Stomach (tissue), 9 donors: ENCODE measurements around the gene PLGRKT. TPM values are rescaled to one million over a fixed set of nuclear protein-coding genes. Genes with fewer than 3 reads are reported as not detected.
A peak's percentile ranks its signal among the peaks of the same experiment; 100 is the strongest.
"Not testable (repeated sequence)": the region's sequence is repeated elsewhere in the genome, so short reads cannot be mapped to it uniquely, and the experiment has no call there.

ENCODE experiments used
- DNase-seq, 2 donors: peaks; one replicate each; pipeline versions ENCODE4 v3.0.0 to v3.0.0-alpha.2; 2013 to 2019
- H3K27ac ChIP-seq, 5 donors: fragments of 200-600 bp in 4 of 5; sonication (generic) in 4 of 5; one replicate each; pipeline ENCODE4 v1.5.1; 2013 to 2019; ENCODE audit warnings: mild to moderate bottlenecking in 1 of 5, moderate library complexity in 1 of 5
- H3K27me3 ChIP-seq, 3 donors: fragments of 200-600 bp; sonication (generic); one replicate each; pipeline ENCODE4 v1.5.1; 2017 to 2019; ENCODE audit warnings: mixed run types in 1 of 3
- H3K36me3 ChIP-seq, 4 donors: fragments of 200-600 bp; sonication (generic); 1 replicate in 3 of 4; 2 replicates in 1 of 4; pipeline ENCODE4 v1.5.1; 2016 to 2019
- H3K4me1 ChIP-seq, 4 donors: fragments of 200-600 bp; sonication (generic); one replicate each; pipeline ENCODE4 v1.5.1; 2016 to 2019
- H3K4me3 ChIP-seq, 4 donors: fragments of 200-600 bp; sonication (generic) in 3 of 4; one replicate each; pipeline ENCODE4 v1.5.1; 2016 to 2019; ENCODE audit warnings: mild to moderate bottlenecking in 1 of 4
- H3K9me3 ChIP-seq, 4 donors: fragments of 200-600 bp; sonication (generic); one replicate each; pipeline ENCODE4 v1.5.1; 2016 to 2019
- EP300 ChIP-seq: sonication (generic); formaldehyde crosslinking; IDR thresholded peaks from one replicate; pipeline ENCODE4 v1.6.1; 2017; ENCODE audit warnings: antibody characterized with exemption
- POLR2A ChIP-seq, 4 donors: fragments of 450-650 bp; IDR thresholded peaks; one replicate each; pipeline ENCODE4 v1.6.1; 2016; ENCODE audit warnings: antibody characterized with exemption in 4 of 4, control low read depth in 2 of 4, mild to moderate bottlenecking in 1 of 4, moderate library complexity in 1 of 4
- POLR2AphosphoS5 ChIP-seq, 3 donors: sonication (generic); formaldehyde crosslinking; IDR thresholded peaks; one replicate each; pipeline ENCODE4 v1.6.1; 2016; ENCODE audit warnings: antibody characterized with exemption in 3 of 3
- WGBS, 5 donors: extraction: QIAGEN DNeasy Blood & Tissue Kit in 3 of 5; methylation state at CpG; one replicate each; pipeline versions ENCODE4 v1.1.5 to v1.1.7; 2013 to 2018; 5-methylcytosine and 5-hydroxymethylcytosine counted together
- intact Hi-C: fragments of 100-400 bp; cut with DNase I; formaldehyde crosslinking; loops from one replicate; pipeline ENCODE4 v1.15.1; 2023; ENCODE audit warnings: low total_unique reads
- polyA plus RNA-seq, 3 donors: library from polyadenylated mRNA; stranded (reverse); fragments of 200-250 nt; gene quantifications; one replicate each; pipeline ENCODE4 v1.2.3, GENCODE V29; 2013
- total RNA-seq, 5 donors: library from RNA; depleted of rRNA; stranded (reverse); fragments of >200 nt; gene quantifications; one replicate each; pipeline versions ENCODE4 v1.1.0 to v1.2.3, GENCODE V29; 2014 to 2016
- TF ChIP-seq, protein P1 (sequence below), 7 experiments: fragments of 450-650 bp in 4 of 7; fragments of 200-600 bp in 3 of 7; sonication (generic) in 3 of 7; IDR thresholded peaks; one replicate each; pipeline ENCODE4 v1.5.1; 2016 to 2019; ENCODE audit warnings: antibody characterized with exemption in 7 of 7, control low read depth in 2 of 7, mild to moderate bottlenecking in 1 of 7
- donor health status: healthy with polysubstance abuse.
- donor health status: Bipolar disorder and iron deficiency.
- donor health status: healthy.

Gene PLGRKT
- total and polyA plus RNA-seq, 8 donors, result 1.2 to 69.6 (median 15.7) TPM; not detected in 1

GRCh38 chr9:5445886-5446285 lies 8.2 kb upstream of the PLGRKT start:
- Histone ChIP-seq H3K27me3 (no peaks in the 10 kb centered on the region), H3K9me3 (no peaks in the 10 kb centered on the region), H3K27ac (no peak overlapping the region), H3K36me3 (no peaks in the 10 kb centered on the region), H3K4me1 (peaks cover 0 to 18% (median 10%) of the 10 kb centered on the region in 4 donors), H3K4me3 (no peak overlapping the region)
- intact Hi-C loops, result no loop called here
- DNase-seq, result no peak
- TF ChIP-seq EP300 (no peak), POLR2AphosphoS5 (IDR thresholded peaks at IDR 0.05) (no peak), POLR2A (IDR thresholded peaks at IDR 0.05) (no peak)
- TF ChIP-seq, protein P1, sequence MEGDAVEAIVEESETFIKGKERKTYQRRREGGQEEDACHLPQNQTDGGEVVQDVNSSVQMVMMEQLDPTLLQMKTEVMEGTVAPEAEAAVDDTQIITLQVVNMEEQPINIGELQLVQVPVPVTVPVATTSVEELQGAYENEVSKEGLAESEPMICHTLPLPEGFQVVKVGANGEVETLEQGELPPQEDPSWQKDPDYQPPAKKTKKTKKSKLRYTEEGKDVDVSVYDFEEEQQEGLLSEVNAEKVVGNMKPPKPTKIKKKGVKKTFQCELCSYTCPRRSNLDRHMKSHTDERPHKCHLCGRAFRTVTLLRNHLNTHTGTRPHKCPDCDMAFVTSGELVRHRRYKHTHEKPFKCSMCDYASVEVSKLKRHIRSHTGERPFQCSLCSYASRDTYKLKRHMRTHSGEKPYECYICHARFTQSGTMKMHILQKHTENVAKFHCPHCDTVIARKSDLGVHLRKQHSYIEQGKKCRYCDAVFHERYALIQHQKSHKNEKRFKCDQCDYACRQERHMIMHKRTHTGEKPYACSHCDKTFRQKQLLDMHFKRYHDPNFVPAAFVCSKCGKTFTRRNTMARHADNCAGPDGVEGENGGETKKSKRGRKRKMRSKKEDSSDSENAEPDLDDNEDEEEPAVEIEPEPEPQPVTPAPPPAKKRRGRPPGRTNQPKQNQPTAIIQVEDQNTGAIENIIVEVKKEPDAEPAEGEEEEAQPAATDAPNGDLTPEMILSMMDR (IDR thresholded peaks at IDR 0.05), result no peak

DNA sequence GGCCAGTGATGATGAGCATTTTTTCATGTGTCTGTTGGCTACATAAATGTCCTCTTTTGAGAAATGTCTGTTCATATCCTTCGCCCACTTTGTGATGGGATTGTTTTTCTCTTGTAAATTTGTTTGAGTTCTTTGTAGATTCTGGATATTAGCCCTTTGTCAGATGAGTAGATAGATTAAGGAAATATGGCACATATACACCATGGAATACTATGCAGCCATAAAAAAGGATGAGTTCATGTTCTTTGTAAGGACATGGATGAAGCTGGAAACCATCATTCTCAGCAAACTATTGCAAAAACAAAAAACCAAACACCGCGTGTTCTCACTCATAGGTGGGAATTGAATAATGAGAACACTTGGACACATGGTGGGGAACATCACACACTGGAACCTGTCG lies 7.4 kb upstream of the PLGRKT start:
- WGBS, 5 donors, result 88 to 96% (median 89%) methylated on average over 4 of the region's 4 CpGs
- peaks cover 0 to 13% (median 8%) of the 10 kb centered on the region in 4 donors for H3K4me1 ChIP-seq
- intact Hi-C loops, H3K4me3 ChIP-seq, H3K9me3 ChIP-seq, DNase-seq, H3K27me3 ChIP-seq, H3K27ac ChIP-seq, H3K36me3 ChIP-seq: not testable (repeated sequence)

- WGBS, 5 donors, result 73 to 84% (median 74%) methylated on average over 2 of the region's 2 CpGs
- H3K4me1 ChIP-seq, result peaks cover 0 to 5% (median under 1%) of the 10 kb centered on the region in 4 donors
- H3K27me3 ChIP-seq, result no peaks in the 10 kb centered on the region
- no peak overlapping the region for H3K27ac ChIP-seq
- DNase-seq, result no peak
- intact Hi-C loops, result no loop called here
- H3K36me3 ChIP-seq, result no peaks in the 10 kb centered on the region
- TF ChIP-seq, protein P1 (IDR thresholded peaks at IDR 0.05), result no peak
- no peak overlapping the region for H3K4me3 ChIP-seq
- no peaks in the 10 kb centered on the region for H3K9me3 ChIP-seq
These were observed 6.1 kb upstream of the PLGRKT start for GRCh38 chr9:5443850-5444249.

DNA sequence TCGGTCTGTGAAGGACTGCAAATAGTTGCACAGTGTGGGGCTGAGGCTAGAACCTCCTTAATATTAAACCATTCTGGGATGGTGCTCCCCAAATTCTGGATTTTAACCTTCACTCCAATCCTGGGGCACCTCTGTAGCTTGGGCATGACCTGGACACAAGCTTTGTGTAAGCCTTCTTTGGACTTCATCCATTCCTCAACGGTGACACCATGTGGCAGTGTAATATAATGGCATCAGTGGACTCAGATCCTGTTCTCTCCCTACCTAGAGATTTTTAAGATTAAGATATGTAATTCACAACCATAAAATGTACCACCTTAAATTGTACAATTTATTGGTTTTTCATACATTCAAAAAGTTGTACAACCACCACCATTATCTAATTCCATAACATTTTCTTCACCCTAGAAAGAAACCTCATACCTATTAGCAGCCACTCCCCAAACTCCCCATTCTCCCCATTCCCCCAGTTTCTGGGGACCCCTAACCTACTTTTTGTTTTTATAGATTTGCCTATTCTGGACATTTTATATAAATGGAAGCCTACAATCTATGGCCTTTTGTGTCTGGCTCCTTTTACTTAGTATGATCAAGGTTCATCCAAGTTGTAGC lies 4.8 kb upstream of the PLGRKT start:
- Histone ChIP-seq H3K9me3 (no peaks in the 10 kb centered on the region), H3K27me3 (no peaks in the 10 kb centered on the region), H3K36me3 (no peaks in the 10 kb centered on the region), H3K27ac (no peak overlapping the region), H3K4me1 (peaks cover 0 to 11% (median 8%) of the 10 kb centered on the region in 4 donors), H3K4me3 (no peak overlapping the region)
- DNase-seq, result peak; percentile 46 to 82
- intact Hi-C loops, result no loop called here
- WGBS, 5 donors, result 42 to 52% (median 48%) methylated on average over 2 of the region's 2 CpGs
- no peak for TF ChIP-seq POLR2A (IDR thresholded peaks at IDR 0.05)
- TF ChIP-seq, protein P1 (IDR thresholded peaks at IDR 0.05), result peak in 4 of 7 experiments; percentile 13 to 56 (median 46)
- no peak for TF ChIP-seq EP300

GRCh38 chr9:5441043-5441442 lies 3.3 kb upstream of the PLGRKT start:
- intact Hi-C loops, result no loop called here
- no peak for TF ChIP-seq POLR2AphosphoS5 (IDR thresholded peaks at IDR 0.05)
- Histone ChIP-seq H3K4me1 (peaks cover 11 to 23% (median 19%) of the 10 kb centered on the region in 4 donors), H3K9me3 (no peaks in the 10 kb centered on the region), H3K4me3 (no peak overlapping the region), H3K27me3 (no peaks in the 10 kb centered on the region), H3K36me3 (peaks cover 0 to 2% (median under 1%) of the 10 kb centered on the region in 4 donors), H3K27ac (no peak overlapping the region)
- WGBS, 5 donors, result 80 to 93% (median 89%) methylated on average over 2 of the region's 2 CpGs
- no peak for DNase-seq
